HCT116 (cell line): Measurements from ENCODE around the gene NEUROG1. TPM values are rescaled to one million over a fixed set of nuclear protein-coding genes. Genes with fewer than 3 reads are reported as not detected.

Source experiments
- ATAC-seq: fragments of 200-7000 bp; cut with Tn5 transposase; 2 replicates; pipeline ENCODE4 v1.9.1; 2020; ENCODE audit warnings: mild to moderate bottlenecking, moderate library complexity
- BruUV-seq: library from RNA; stranded (reverse); fragments of 400-500 nt; replicated peaks from 2 replicates; lab custom pipeline; 2021; lab: Mats Ljungman, UMichigan
- CTCF ChIA-PET: fragments of 300-600 bp; sonication (Branson Sonifier 250); formaldehyde crosslinking; loops from one replicate; lab custom pipeline; 2021; ENCODE audit warnings: antibody characterized with exemption; lab: Charles Lee
- POLR2A ChIA-PET: fragments of 300-600, 350-600 bp; sonication (Branson Sonifier 250); formaldehyde crosslinking; loops from one replicate; lab custom pipeline; 2021; ENCODE audit warnings: antibody characterized with exemption; lab: Charles Lee
- RAD21 ChIA-PET, 2 experiments: fragments of 300-600 bp; sonication (Branson Sonifier 250); formaldehyde crosslinking; loops; one replicate each; lab custom pipeline; 2023; ENCODE audit warnings: low total read pairs in 2 of 2; ENCODE audit not compliant: uncharacterized antibody in 2 of 2, unreplicated experiment in 2 of 2, low non-redundant PET in 1 of 2; lab: Charles Lee
- DNase-seq: peaks from one replicate; pipeline ENCODE4 v3.0.0-alpha.2; 2010; ENCODE audit warnings: low read depth, low spot score
- H2AFZ ChIP-seq: fragments of 200-600 bp; shearing (Covaris generic), sonication (generic); 2 replicates; pipeline ENCODE4 v1.6.1; 2017; ENCODE audit warnings: low read depth, mixed run types, mixed read lengths, antibody characterized with exemption, low read length; ENCODE audit not compliant: poor library complexity, severe bottlenecking
- H3K27ac ChIP-seq: 2 replicates; pipeline ENCODE4 v1.5.1; 2012; ENCODE audit warnings: low read depth, low read length
- H3K27me3 ChIP-seq: fragments of 200-600 bp; sonication (generic); 2 replicates; pipeline ENCODE4 v1.6.1; 2016; ENCODE audit warnings: mixed run types, low read length, mixed read lengths; ENCODE audit not compliant: insufficient read depth
- H3K36me3 ChIP-seq, 2 experiments: fragments of 200-500 bp in 1 of 2; fragments of 200-600 bp in 1 of 2; sonication (Bioruptor generic) in 1 of 2; sonication (generic) in 1 of 2; 2 replicates each; pipeline versions ENCODE4 v1.5.1 to v1.6.1; 2014 to 2016; ENCODE audit warnings: low read length in 2 of 2, inconsistent platforms in 1 of 2, mixed read lengths in 1 of 2, mixed run types in 1 of 2; ENCODE audit not compliant: insufficient read depth in 2 of 2, control insufficient read depth in 1 of 2
- H3K4me1 ChIP-seq, 2 experiments: fragments of 200-600 bp in 1 of 2; sonication (generic) in 1 of 2; 2 replicates each; pipeline versions ENCODE4 v1.5.1 to v1.6.1; 2012 to 2017; ENCODE audit warnings: low read length in 2 of 2, inconsistent platforms in 1 of 2, mild to moderate bottlenecking in 1 of 2, mixed read lengths in 1 of 2, mixed run types in 1 of 2, moderate library complexity in 1 of 2; ENCODE audit not compliant: insufficient read depth in 2 of 2, control insufficient read depth in 1 of 2
- H3K4me2 ChIP-seq: fragments of 200-600 bp; sonication (generic); 2 replicates; pipeline ENCODE4 v1.6.1; 2017; ENCODE audit warnings: mixed run types, low read length, mixed read lengths
- H3K4me3 ChIP-seq, 2 experiments: fragments of 200-600 bp in 1 of 2; sonication (generic) in 1 of 2; replicated peaks in 1 of 2; 2 replicates each; pipeline ENCODE4 v1.5.1; 2011 to 2016; ENCODE audit warnings: low read length in 2 of 2, control low read depth in 1 of 2, low read depth in 1 of 2, mild to moderate bottlenecking in 1 of 2, mixed read lengths in 1 of 2, mixed run types in 1 of 2
- H3K79me2 ChIP-seq: fragments of 200-600 bp; sonication (generic); 2 replicates; pipeline ENCODE4 v1.6.1; 2017; ENCODE audit warnings: mild to moderate bottlenecking, mixed run types, low read length, moderate library complexity, mixed read lengths; ENCODE audit not compliant: insufficient read depth
- H3K9ac ChIP-seq: fragments of 200-600 bp; sonication (generic); 2 replicates; pipeline ENCODE4 v1.6.1; 2016; ENCODE audit warnings: low read length, mixed read lengths
- H3K9me2 ChIP-seq: fragments of 200-600 bp; sonication (generic), shearing (Covaris generic); 2 replicates; pipeline ENCODE4 v1.6.1; 2017; ENCODE audit warnings: mixed run types, mild to moderate bottlenecking, moderate library complexity; ENCODE audit not compliant: insufficient read depth
- H3K9me3 ChIP-seq, 2 experiments: fragments of 200-500 bp in 1 of 2; fragments of 200-600 bp in 1 of 2; sonication (Bioruptor generic) in 1 of 2; sonication (generic) in 1 of 2; 2 replicates each; pipeline ENCODE4 v1.6.1; 2014 to 2017; ENCODE audit warnings: low read length in 2 of 2, mixed read lengths in 2 of 2, inconsistent platforms in 1 of 2, low read depth in 1 of 2, mild to moderate bottlenecking in 1 of 2, mixed run types in 1 of 2, moderate library complexity in 1 of 2; ENCODE audit not compliant: control insufficient read depth in 1 of 2, insufficient read depth in 1 of 2
- H4K20me1 ChIP-seq: fragments of 200-600 bp; sonication (generic), shearing (Covaris generic); 2 replicates; pipeline ENCODE4 v1.6.1; 2017; ENCODE audit warnings: mixed run types, mild to moderate bottlenecking, moderate library complexity; ENCODE audit not compliant: insufficient read depth
- CEBPB ChIP-seq: IDR thresholded peaks from 2 replicates; pipeline ENCODE4 v1.6.1; 2012; ENCODE audit warnings: low read depth
- EGR1 ChIP-seq: IDR thresholded peaks from 2 replicates; pipeline ENCODE4 v1.6.1; 2012; ENCODE audit warnings: low read depth
- EZH2phosphoT487 ChIP-seq: fragments of 200-600 bp; IDR thresholded peaks from 2 replicates; pipeline ENCODE4 v1.6.1; 2018; ENCODE audit warnings: antibody characterized with exemption, borderline replicate concordance
- JUND ChIP-seq: IDR thresholded peaks from 2 replicates; pipeline ENCODE4 v1.6.1; 2012
- POLR2A ChIP-seq: IDR thresholded peaks from 2 replicates; pipeline ENCODE4 v1.7.0; 2011; ENCODE audit warnings: borderline replicate concordance; ENCODE audit not compliant: insufficient read depth, insufficient read length; ENCODE audit errors: extremely low read depth
- SIN3A ChIP-seq: IDR thresholded peaks from 2 replicates; pipeline ENCODE4 v1.6.1; 2012; ENCODE audit warnings: low read depth
- SP1 ChIP-seq: IDR thresholded peaks from 2 replicates; pipeline ENCODE4 v1.6.1; 2012; ENCODE audit warnings: low read depth
- YY1 ChIP-seq: IDR thresholded peaks from 2 replicates; pipeline ENCODE4 v1.6.1; 2011; ENCODE audit warnings: low read length, low read depth, moderate library complexity, mild to moderate bottlenecking; ENCODE audit not compliant: insufficient replicate concordance; ENCODE audit errors: extremely low read depth
- ZBTB33 ChIP-seq: IDR thresholded peaks from 2 replicates; pipeline ENCODE4 v1.6.1; 2011; ENCODE audit warnings: mild to moderate bottlenecking, low read length, moderate library complexity; ENCODE audit not compliant: insufficient replicate concordance; ENCODE audit errors: extremely low read depth
- ZFX ChIP-seq: fragments of 450-650 bp; IDR thresholded peaks from 2 replicates; pipeline ENCODE4 v1.6.1; 2017
- intact Hi-C: fragments of 100-400 bp; cut with micrococcal nuclease; formaldehyde crosslinking; loops from 2 replicates; pipeline ENCODE4 v1.10.0; 2022
- total RNA-seq: library from RNA; stranded (reverse); gene quantifications from one replicate; pipeline ENCODE4 v1.2.1, GENCODE V29; 2021; ENCODE audit not compliant: unreplicated experiment
- TF ChIP-seq, protein P1 (sequence below): IDR thresholded peaks from 2 replicates; pipeline ENCODE4 v1.6.1; 2012; ENCODE audit warnings: low read depth

NEUROG1 gene
- total RNA-seq, 1 experiment from 2014 or later: not detected

- H3K4me3 ChIP-seq: no peak overlapping the region
- peaks cover 11% of the 10 kb centered on the region; the same call in 1 of the 2 replicates for H3K27me3 ChIP-seq
- H3K9me3 ChIP-seq: no peaks in the 10 kb centered on the region
- no peaks in the 10 kb centered on the region for H3K4me1 ChIP-seq
- H3K36me3 ChIP-seq: no peaks in the 10 kb centered on the region
- no peaks in the 10 kb centered on the region for H3K9me2 ChIP-seq
- H4K20me1 ChIP-seq: no peaks in the 10 kb centered on the region
- H3K9ac ChIP-seq: no peak overlapping the region
- ATAC-seq (no peak), DNase-seq (no peak)
- H3K79me2 ChIP-seq: no peaks in the 10 kb centered on the region
- intact Hi-C loops: no loop called here
- no peak overlapping the region for H3K27ac ChIP-seq
- ChIA-PET CTCF (interaction anchor here (9.1 to 11.5 kb wide), 2 partner anchors 17 to 86 kb away, joined by 191 to 476 read pairs; no protein-coding TSS in a partner anchor), RAD21 (no interaction called here), POLR2A (no interaction called here)
- no peak overlapping the region for H3K4me2 ChIP-seq
- BruUV-seq: no TSS peak
- H2AFZ ChIP-seq: no peak overlapping the region
- TF ChIP-seq JUND (no peak), EZH2phosphoT487 (no peak), POLR2A (no peak), EGR1 (no peak), CEBPB (no peak), ZFX (no peak), ZBTB33 (no peak), SP1 (no peak), SIN3A (no peak), YY1 (no peak)
- TF ChIP-seq, protein P1, sequence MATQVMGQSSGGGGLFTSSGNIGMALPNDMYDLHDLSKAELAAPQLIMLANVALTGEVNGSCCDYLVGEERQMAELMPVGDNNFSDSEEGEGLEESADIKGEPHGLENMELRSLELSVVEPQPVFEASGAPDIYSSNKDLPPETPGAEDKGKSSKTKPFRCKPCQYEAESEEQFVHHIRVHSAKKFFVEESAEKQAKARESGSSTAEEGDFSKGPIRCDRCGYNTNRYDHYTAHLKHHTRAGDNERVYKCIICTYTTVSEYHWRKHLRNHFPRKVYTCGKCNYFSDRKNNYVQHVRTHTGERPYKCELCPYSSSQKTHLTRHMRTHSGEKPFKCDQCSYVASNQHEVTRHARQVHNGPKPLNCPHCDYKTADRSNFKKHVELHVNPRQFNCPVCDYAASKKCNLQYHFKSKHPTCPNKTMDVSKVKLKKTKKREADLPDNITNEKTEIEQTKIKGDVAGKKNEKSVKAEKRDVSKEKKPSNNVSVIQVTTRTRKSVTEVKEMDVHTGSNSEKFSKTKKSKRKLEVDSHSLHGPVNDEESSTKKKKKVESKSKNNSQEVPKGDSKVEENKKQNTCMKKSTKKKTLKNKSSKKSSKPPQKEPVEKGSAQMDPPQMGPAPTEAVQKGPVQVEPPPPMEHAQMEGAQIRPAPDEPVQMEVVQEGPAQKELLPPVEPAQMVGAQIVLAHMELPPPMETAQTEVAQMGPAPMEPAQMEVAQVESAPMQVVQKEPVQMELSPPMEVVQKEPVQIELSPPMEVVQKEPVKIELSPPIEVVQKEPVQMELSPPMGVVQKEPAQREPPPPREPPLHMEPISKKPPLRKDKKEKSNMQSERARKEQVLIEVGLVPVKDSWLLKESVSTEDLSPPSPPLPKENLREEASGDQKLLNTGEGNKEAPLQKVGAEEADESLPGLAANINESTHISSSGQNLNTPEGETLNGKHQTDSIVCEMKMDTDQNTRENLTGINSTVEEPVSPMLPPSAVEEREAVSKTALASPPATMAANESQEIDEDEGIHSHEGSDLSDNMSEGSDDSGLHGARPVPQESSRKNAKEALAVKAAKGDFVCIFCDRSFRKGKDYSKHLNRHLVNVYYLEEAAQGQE: no peak
- TF ChIP-seq, all 23 proteins: peak for 0
These were observed 12.0 kb upstream of the NEUROG1 start for GRCh38 chr5:135547590-135548254.
